H1 (cell line): Measurements from ENCODE around the gene CDC42BPB. TPM values are rescaled to one million over a fixed set of nuclear protein-coding genes. Genes with fewer than 3 reads are reported as not detected.

ENCODE experiments used
- CTCF ChIA-PET: fragments of 300-600 bp; sonication (Branson Sonifier 250); formaldehyde crosslinking; loops from one replicate; lab custom pipeline; 2021; ENCODE audit not compliant: partially characterized antibody; lab: Charles Lee
- POLR2A ChIA-PET: fragments of 300-600 bp; sonication (Branson Sonifier 250); formaldehyde crosslinking; loops from one replicate; lab custom pipeline; 2021; ENCODE audit warnings: inconsistent platforms; ENCODE audit not compliant: partially characterized antibody; lab: Charles Lee
- DNase-seq, 2 experiments: peaks; one replicate each; pipeline versions ENCODE4 v3.0.0 to v3.0.0-alpha.2; 2010 to 2022; ENCODE audit warnings: low spot score in 2 of 2, low read depth in 1 of 2, mixed read lengths in 1 of 2
- FAIRE-seq: peaks from 2 replicates; lab custom pipeline; 2011; peaks lifted over from hg19 to GRCh38; lab: Jason Lieb, UNC
- H2AFZ ChIP-seq: 2 replicates; pipeline ENCODE4 v1.8.1; 2012; ENCODE audit warnings: low read length, inconsistent platforms
- H2AK5ac ChIP-seq: 2 replicates; pipeline ENCODE4 v1.6.1; 2013; ENCODE audit warnings: low read depth, low read length
- H2BK120ac ChIP-seq: replicated peaks from 2 replicates; pipeline ENCODE3; 2013; ENCODE audit warnings: low read depth, low read length, inconsistent platforms
- H2BK12ac ChIP-seq: 2 replicates; pipeline ENCODE4 v1.6.1; 2013; ENCODE audit warnings: low read depth, low read length
- H2BK15ac ChIP-seq: 2 replicates; pipeline ENCODE4 v1.6.1; 2013; ENCODE audit warnings: low read length
- H2BK20ac ChIP-seq: 2 replicates; pipeline ENCODE4 v1.6.1; 2013; ENCODE audit warnings: low read length
- H2BK5ac ChIP-seq: 2 replicates; pipeline ENCODE4 v1.6.1; 2013; ENCODE audit warnings: low read depth, low read length
- H3K14ac ChIP-seq: 2 replicates; pipeline ENCODE4 v1.6.1; 2013; ENCODE audit warnings: inconsistent platforms; ENCODE audit not compliant: insufficient read length
- H3K18ac ChIP-seq: 2 replicates; pipeline ENCODE4 v1.6.1; 2013; ENCODE audit warnings: low read length; ENCODE audit errors: extremely low read depth
- H3K23ac ChIP-seq: 2 replicates; pipeline ENCODE4 v1.6.1; 2013; ENCODE audit warnings: inconsistent platforms; ENCODE audit not compliant: insufficient read length
- H3K23me2 ChIP-seq: 2 replicates; pipeline ENCODE4 v1.6.1; 2013; ENCODE audit warnings: low read depth, low read length
- H3K27ac ChIP-seq: 2 replicates; pipeline ENCODE4 v1.6.1; 2011; ENCODE audit warnings: low read depth, low read length, inconsistent platforms
- H3K27me3 ChIP-seq, 4 experiments: replicated peaks in 1 of 4; 1 replicate in 1 of 4; 2 replicates in 3 of 4; pipeline versions ENCODE4 v1.6.1 to v1.8.1; 2011 to 2013; ENCODE audit warnings: low read length in 3 of 4, mild to moderate bottlenecking in 3 of 4, inconsistent platforms in 2 of 4, mixed read lengths in 2 of 4, moderate library complexity in 1 of 4; ENCODE audit not compliant: control insufficient read depth in 3 of 4, insufficient read depth in 3 of 4; ENCODE audit errors: extremely low read depth in 1 of 4
- H3K36me3 ChIP-seq, 4 experiments: 2 replicates each; pipeline versions ENCODE4 v1.6.1 to v1.8.1; 2011 to 2013; ENCODE audit warnings: mild to moderate bottlenecking in 4 of 4, low read length in 3 of 4, moderate library complexity in 2 of 4, control low read depth in 1 of 4, inconsistent platforms in 1 of 4; ENCODE audit not compliant: insufficient read depth in 4 of 4, control insufficient read depth in 2 of 4
- H3K4ac ChIP-seq: replicated peaks from 2 replicates; pipeline ENCODE3; 2013; ENCODE audit warnings: low read length, low read depth, mixed read lengths, inconsistent platforms; ENCODE audit not compliant: insufficient read length
- H3K4me1 ChIP-seq, 4 experiments: replicated peaks in 1 of 4; 1 replicate in 1 of 4; 2 replicates in 3 of 4; pipeline versions ENCODE4 v1.6.1 to v1.8.1; 2011 to 2013; ENCODE audit warnings: low read length in 3 of 4, inconsistent platforms in 2 of 4, mixed read lengths in 1 of 4; ENCODE audit not compliant: insufficient read depth in 4 of 4, control insufficient read depth in 3 of 4
- H3K4me2 ChIP-seq, 2 experiments: 2 replicates each; pipeline versions ENCODE4 v1.6.1 to v1.8.1; 2011 to 2013; ENCODE audit warnings: low read depth in 2 of 2, low read length in 2 of 2, control low read depth in 1 of 2, inconsistent platforms in 1 of 2, mild to moderate bottlenecking in 1 of 2; ENCODE audit not compliant: insufficient read depth in 1 of 2
- H3K4me3 ChIP-seq, 4 experiments: fragments of 200-600, 300-600 bp in 1 of 4; sonication (generic), shearing (Covaris generic), sonication (Bioruptor Twin) in 1 of 4; 2 replicates each; pipeline versions ENCODE4 v1.5.1 to v1.8.1; 2011 to 2016; ENCODE audit warnings: low read length in 4 of 4, low read depth in 3 of 4, control low read depth in 2 of 4, inconsistent platforms in 2 of 4, mild to moderate bottlenecking in 2 of 4, mixed read lengths in 1 of 4, moderate library complexity in 1 of 4; ENCODE audit not compliant: insufficient read depth in 2 of 4; ENCODE audit errors: extremely low read depth in 1 of 4
- H3K56ac ChIP-seq: replicated peaks from 2 replicates; pipeline ENCODE3; 2013; ENCODE audit warnings: low read depth, mild to moderate bottlenecking, mixed read lengths, low read length, inconsistent platforms; ENCODE audit not compliant: insufficient read length
- H3K79me1 ChIP-seq: 2 replicates; pipeline ENCODE4 v1.6.1; 2013; ENCODE audit warnings: low read depth, low read length, control low read depth
- H3K79me2 ChIP-seq, 2 experiments: 2 replicates each; pipeline versions ENCODE4 v1.6.1 to v1.8.1; 2012 to 2013; ENCODE audit warnings: low read length in 2 of 2, mild to moderate bottlenecking in 2 of 2, inconsistent platforms in 1 of 2; ENCODE audit not compliant: insufficient read depth in 2 of 2, control insufficient read depth in 1 of 2
- H3K9ac ChIP-seq, 4 experiments: replicated peaks in 1 of 4; 1 replicate in 1 of 4; 2 replicates in 3 of 4; pipeline versions ENCODE4 v1.6.1 to v1.8.1; 2011 to 2013; ENCODE audit warnings: low read depth in 3 of 4, low read length in 3 of 4, control low read depth in 2 of 4, mild to moderate bottlenecking in 2 of 4, moderate library complexity in 2 of 4, inconsistent platforms in 1 of 4; ENCODE audit errors: extremely low read depth in 1 of 4
- H3K9me3 ChIP-seq, 2 experiments: 2 replicates each; pipeline versions ENCODE4 v1.6.1 to v1.8.1; 2012 to 2013; ENCODE audit warnings: mild to moderate bottlenecking in 2 of 2, moderate library complexity in 2 of 2, control low read depth in 1 of 2, inconsistent platforms in 1 of 2, low read depth in 1 of 2, low read length in 1 of 2, mixed read lengths in 1 of 2; ENCODE audit not compliant: insufficient read depth in 2 of 2
- H4K20me1 ChIP-seq, 2 experiments: replicated peaks in 1 of 2; 2 replicates each; pipeline versions ENCODE3 to v1.8.1; 2011 to 2013; ENCODE audit warnings: inconsistent platforms in 2 of 2, low read length in 2 of 2, mild to moderate bottlenecking in 1 of 2; ENCODE audit not compliant: insufficient read depth in 2 of 2, control insufficient read depth in 1 of 2
- H4K5ac ChIP-seq: 2 replicates; pipeline ENCODE4 v1.6.1; 2013; ENCODE audit warnings: low read length, low read depth, mixed read lengths, inconsistent platforms; ENCODE audit not compliant: insufficient read length
- H4K8ac ChIP-seq: 2 replicates; pipeline ENCODE4 v1.8.0; 2013; ENCODE audit warnings: mild to moderate bottlenecking, moderate library complexity, low read length, inconsistent platforms; ENCODE audit not compliant: insufficient read depth; ENCODE audit errors: extremely low read depth
- H4K91ac ChIP-seq: replicated peaks from 2 replicates; pipeline ENCODE3; 2013; ENCODE audit warnings: low read length, mixed read lengths, inconsistent platforms; ENCODE audit not compliant: insufficient read length
- ASH2L ChIP-seq: fragments of 200-600, 300-600 bp; sonication (generic); IDR thresholded peaks from one replicate; pipeline ENCODE4 v1.7.1; 2017; ENCODE audit warnings: low read length
- BACH1 ChIP-seq: IDR thresholded peaks from 2 replicates; pipeline ENCODE4 v1.6.1; 2012; ENCODE audit warnings: low read length, improper control_type of control experiment
- WGBS, 2 experiments: shearing (Covaris generic) in 1 of 2; methylation state at CpG; one replicate each; pipeline versions ENCODE4 v1.1.6 to v1.1.7; 2013 to 2015; ENCODE audit warnings: low lambda C conversion rate in 2 of 2, mixed read lengths in 2 of 2, inconsistent platforms in 1 of 2, low coverage in 1 of 2, missing lambda C conversion rate in 1 of 2; ENCODE audit not compliant: insufficient replicate concordance in 2 of 2, insufficient coverage in 1 of 2, insufficient read length in 1 of 2; ENCODE audit errors: extremely low coverage in 1 of 2, missing lambda C conversion rate in 1 of 2; 5-methylcytosine and 5-hydroxymethylcytosine counted together
- long read RNA-seq, 2 experiments: library from RNA in 1 of 2; library from capped mRNA in 1 of 2; stranded (forward); transcript quantifications; one replicate each; pipeline ENCODE4 v2.0.0, GENCODE V29; 2021; ENCODE audit warnings: inconsistent platforms in 1 of 2
- polyA minus RNA-seq, 3 experiments: library from RNA; depleted of rRNA, polyadenylated mRNA; stranded (reverse); fragments of >200 nt; gene quantifications; 1 replicate in 2 of 3; 2 replicates in 1 of 3; pipeline ENCODE4 v1.2.3, GENCODE V29; 2011
- polyA plus RNA-seq, 7 experiments: library from polyadenylated mRNA; depleted of rRNA in 3 of 7; stranded (reverse) in 5 of 7; unstranded in 2 of 7; fragments of >200 nt in 5 of 7; fragments of 200-250 nt in 2 of 7; gene quantifications; 1 replicate in 5 of 7; 2 replicates in 1 of 7; 4 replicates in 1 of 7; pipeline versions ENCODE4 v1.2.1 to v1.2.3, GENCODE V29; 2011 to 2013; ENCODE audit warnings: missing spikeins in 2 of 7, mixed read lengths in 2 of 7
- total RNA-seq: library from RNA; stranded (reverse); fragmentation: NEBNext Ultra II Directional; extraction: Animal tissue kit (Norgen Biotek cat#: 25700); gene quantifications from 2 replicates; pipeline ENCODE4 v1.2.1, GENCODE V29; 2021

CDC42BPB gene, protein sequence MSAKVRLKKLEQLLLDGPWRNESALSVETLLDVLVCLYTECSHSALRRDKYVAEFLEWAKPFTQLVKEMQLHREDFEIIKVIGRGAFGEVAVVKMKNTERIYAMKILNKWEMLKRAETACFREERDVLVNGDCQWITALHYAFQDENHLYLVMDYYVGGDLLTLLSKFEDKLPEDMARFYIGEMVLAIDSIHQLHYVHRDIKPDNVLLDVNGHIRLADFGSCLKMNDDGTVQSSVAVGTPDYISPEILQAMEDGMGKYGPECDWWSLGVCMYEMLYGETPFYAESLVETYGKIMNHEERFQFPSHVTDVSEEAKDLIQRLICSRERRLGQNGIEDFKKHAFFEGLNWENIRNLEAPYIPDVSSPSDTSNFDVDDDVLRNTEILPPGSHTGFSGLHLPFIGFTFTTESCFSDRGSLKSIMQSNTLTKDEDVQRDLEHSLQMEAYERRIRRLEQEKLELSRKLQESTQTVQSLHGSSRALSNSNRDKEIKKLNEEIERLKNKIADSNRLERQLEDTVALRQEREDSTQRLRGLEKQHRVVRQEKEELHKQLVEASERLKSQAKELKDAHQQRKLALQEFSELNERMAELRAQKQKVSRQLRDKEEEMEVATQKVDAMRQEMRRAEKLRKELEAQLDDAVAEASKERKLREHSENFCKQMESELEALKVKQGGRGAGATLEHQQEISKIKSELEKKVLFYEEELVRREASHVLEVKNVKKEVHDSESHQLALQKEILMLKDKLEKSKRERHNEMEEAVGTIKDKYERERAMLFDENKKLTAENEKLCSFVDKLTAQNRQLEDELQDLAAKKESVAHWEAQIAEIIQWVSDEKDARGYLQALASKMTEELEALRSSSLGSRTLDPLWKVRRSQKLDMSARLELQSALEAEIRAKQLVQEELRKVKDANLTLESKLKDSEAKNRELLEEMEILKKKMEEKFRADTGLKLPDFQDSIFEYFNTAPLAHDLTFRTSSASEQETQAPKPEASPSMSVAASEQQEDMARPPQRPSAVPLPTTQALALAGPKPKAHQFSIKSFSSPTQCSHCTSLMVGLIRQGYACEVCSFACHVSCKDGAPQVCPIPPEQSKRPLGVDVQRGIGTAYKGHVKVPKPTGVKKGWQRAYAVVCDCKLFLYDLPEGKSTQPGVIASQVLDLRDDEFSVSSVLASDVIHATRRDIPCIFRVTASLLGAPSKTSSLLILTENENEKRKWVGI (N-terminal part only)
- total RNA-seq (87.9 and 88.2 TPM in 2 replicates), polyA plus RNA-seq (2011; rRNA removed) (51.2 and 73.5 TPM in 2 replicates), polyA minus RNA-seq (2011; rRNA and poly(A)+ RNA removed) (134 and 152 TPM in 2 replicates)
- polyA plus RNA-seq (2011; cell fraction: cytosol; rRNA removed): 53.3 TPM
- polyA plus RNA-seq (2011; cell fraction: nucleus; rRNA removed): 165 TPM
- polyA plus RNA-seq (2012, experiment 1 of 2): 57.2 to 83.7 TPM (median 72.2 TPM) in 4 replicates
- 20.5 TPM for polyA plus RNA-seq (2012, experiment 2 of 2)
- 52.1 TPM for polyA plus RNA-seq (2013, experiment 1 of 2)
- 50.3 TPM for polyA plus RNA-seq (2013, experiment 2 of 2)
- 62.3 TPM for polyA minus RNA-seq (2011; cell fraction: cytosol; rRNA and poly(A)+ RNA removed)
- 82.9 TPM for polyA minus RNA-seq (2011; cell fraction: nucleus; rRNA and poly(A)+ RNA removed)
- long read RNA-seq, experiment 1, partial matches to known transcripts: 30 of 78 reads
- long read RNA-seq, experiment 1, other reads (novel, unspliced or antisense): 48 of 78 reads
- long read RNA-seq, experiment 2, partial matches to known transcripts: 1 of 1 reads
- long read RNA-seq, experiment 2, other reads (novel, unspliced or antisense): 0 of 1 reads

DNA sequence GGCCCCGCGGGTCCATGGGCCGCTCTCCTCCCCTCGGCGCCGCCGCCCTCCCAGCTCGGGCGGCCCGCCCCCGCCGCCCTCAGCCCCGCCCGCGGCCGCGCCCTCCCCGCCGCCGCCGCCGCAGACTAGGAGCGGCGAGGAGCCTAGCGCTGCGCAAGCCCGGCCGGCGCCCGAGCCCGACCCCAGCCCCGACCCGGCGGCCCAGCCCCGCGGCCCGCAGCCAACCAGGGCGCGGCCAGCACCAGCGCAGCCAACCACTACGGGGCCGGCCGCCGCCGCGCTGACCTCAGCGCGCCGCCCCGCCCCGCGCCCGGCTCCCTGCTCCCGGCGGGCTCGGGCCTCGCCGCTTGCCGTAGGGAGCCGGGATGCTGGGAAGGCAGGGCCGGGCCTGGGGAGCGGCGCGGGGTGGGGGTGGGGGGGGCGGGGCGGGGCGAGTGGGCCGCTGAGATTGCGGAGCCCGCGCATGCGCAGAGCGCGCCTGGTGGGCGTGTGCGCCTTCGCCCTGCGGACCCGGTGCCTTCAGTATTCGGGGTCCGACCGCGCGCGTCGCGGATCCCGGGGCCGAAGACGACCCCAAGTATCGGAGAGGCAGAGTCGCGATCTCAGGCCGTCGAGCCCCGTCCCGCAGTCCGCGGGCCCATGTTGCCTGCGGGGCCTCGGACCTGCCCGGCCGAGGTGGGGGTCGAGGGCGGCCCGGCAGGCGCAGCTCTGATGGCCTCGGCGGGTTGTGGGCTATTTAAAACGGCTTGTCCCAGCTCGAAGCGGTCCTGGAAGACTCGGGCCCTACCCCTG is at the start of gene CDC42BPB:
TSS of gene CDC42BPB (minus strand) at position 178 of the 792 bp plus-strand sequence. CDS start 376 bp downstream, outside the sequence.
- Histone ChIP-seq H3K27ac (no peak within 1 kb of the TSS; the same call in 1 of the 2 replicates), H3K23ac (no peak within 1 kb of the TSS), H2AFZ (peak within 1 kb of the TSS; percentile 94; the same call in 1 of the 2 replicates)
- peak; percentile 84 for TF ChIP-seq ASH2L
- TF ChIP-seq BACH1: no peak

More for the DNA sequence above, at the start of gene CDC42BPB:
- H4K20me1 ChIP-seq: peaks cover 10 to 11% of the 10 kb centered on the region in 2 experiments
- H2AK5ac ChIP-seq: no peak within 1 kb of the TSS
- FAIRE-seq (no peak), DNase-seq (peak; percentile 46 to 86)
- peak within 1 kb of the TSS; percentile 79 for H4K8ac ChIP-seq
- H3K36me3 ChIP-seq: no peaks in the 10 kb centered on the region
- peaks cover 0 to 7% (median 0%) of the 10 kb centered on the region in 4 experiments; a peak in 5 of 7 replicates for H3K4me1 ChIP-seq
- ChIA-PET CTCF (interaction anchor here (0.6 to 1.9 kb wide), 6 partner anchors 10 to 1025 kb away, joined by 3 to 7 read pairs (median 4); no protein-coding TSS in a partner anchor), POLR2A (interaction anchor here (0.7 to 1.6 kb wide), 6 partner anchors 9 to 465 kb away, joined by 3 to 4 read pairs (median 3); partner anchors contain the start of gene CKB)
- no peaks in the 10 kb centered on the region for H3K27me3 ChIP-seq
- H2BK5ac ChIP-seq: peak within 1 kb of the TSS; percentile 83; the same call in 1 of the 2 replicates
- H4K5ac ChIP-seq: peak within 1 kb of the TSS; percentile 39
- peak within 1 kb of the TSS; percentile 81 to 95 for H3K4me2 ChIP-seq
- peak within 1 kb of the TSS; percentile 60 to 94 (median 68); a peak in 6 of 7 replicates for H3K9ac ChIP-seq
- H3K79me2 ChIP-seq: peaks cover 16 to 34% of the 10 kb centered on the region in 2 experiments
- no peak within 1 kb of the TSS for H3K14ac ChIP-seq
- H3K9me3 ChIP-seq: no peaks in the 10 kb centered on the region
- WGBS, 2 experiments: 0% methylated on average over 31 of the region's 113 CpGs; no CpG with 5 or more reads in 1 of the 2 experiments
- H3K4ac ChIP-seq: peak within 1 kb of the TSS; percentile 97
- peak within 1 kb of the TSS; percentile 25 for H3K56ac ChIP-seq
- peaks cover 12% of the 10 kb centered on the region for H3K23me2 ChIP-seq
- H2BK12ac ChIP-seq: no peak within 1 kb of the TSS; the same call in 1 of the 2 replicates
- H2BK20ac ChIP-seq: no peak within 1 kb of the TSS
- peak within 1 kb of the TSS; percentile 76 for H3K18ac ChIP-seq
- H3K4me3 ChIP-seq: peak within 1 kb of the TSS; percentile 77 to 93 (median 79)
- no peaks in the 10 kb centered on the region; the same call in 1 of the 2 replicates for H3K79me1 ChIP-seq
- peak within 1 kb of the TSS; percentile 49 for H4K91ac ChIP-seq
- no peak within 1 kb of the TSS for H2BK120ac ChIP-seq
- H2BK15ac ChIP-seq: 0 out of 2 replicates have a peak within 1 kb of the TSS, but pooled peaks have one; percentile 78
